ENCODE data around the gene LYZL2.
"Not testable (repeated sequence)": the region's sequence is repeated elsewhere in the genome, so short reads cannot be mapped to it uniquely, and the experiment has no call there.

The LYZL2 gene

DNA sequence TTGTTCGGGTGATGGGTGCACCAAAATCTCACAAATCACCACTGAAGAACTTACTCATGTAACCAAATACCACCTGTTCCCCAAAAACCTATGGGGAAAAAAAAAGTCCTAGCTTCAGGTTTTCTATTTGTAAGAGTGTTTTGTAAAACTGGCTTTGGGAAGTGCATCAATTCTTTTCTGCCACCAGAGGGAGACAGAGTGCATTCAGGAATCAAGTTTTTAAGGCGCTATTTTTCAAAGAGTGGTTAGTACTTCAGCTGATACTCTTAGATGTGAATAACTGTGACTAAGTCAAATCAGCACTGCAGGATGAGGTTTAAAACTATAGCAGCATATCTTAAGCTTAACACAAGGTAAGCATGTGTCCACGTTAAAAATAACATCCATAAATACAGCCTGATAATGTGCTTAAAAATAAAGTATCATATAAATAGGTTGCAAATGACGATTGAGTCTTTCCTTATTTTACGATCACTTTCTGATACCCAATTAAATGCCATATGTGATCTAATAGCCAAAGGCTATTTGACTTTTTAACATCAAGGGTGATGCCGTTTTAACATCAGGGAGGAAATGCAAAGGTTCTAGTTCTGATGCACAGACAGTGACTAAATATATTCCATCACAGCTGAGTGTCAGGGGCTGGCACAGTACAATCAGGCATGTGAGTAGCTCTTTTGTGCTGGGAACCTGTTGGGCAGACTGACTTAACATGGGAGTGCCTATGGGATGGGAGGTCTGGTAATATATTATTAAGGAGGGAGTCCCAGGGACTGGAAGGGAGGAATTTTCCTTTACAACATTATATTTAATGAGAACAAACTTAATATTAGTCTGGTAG is 10.6 kb upstream of the LYZL2 start:
- DNase-seq (ENCODE audit: low read depth, low spot score), result peak; percentile 12

DNA sequence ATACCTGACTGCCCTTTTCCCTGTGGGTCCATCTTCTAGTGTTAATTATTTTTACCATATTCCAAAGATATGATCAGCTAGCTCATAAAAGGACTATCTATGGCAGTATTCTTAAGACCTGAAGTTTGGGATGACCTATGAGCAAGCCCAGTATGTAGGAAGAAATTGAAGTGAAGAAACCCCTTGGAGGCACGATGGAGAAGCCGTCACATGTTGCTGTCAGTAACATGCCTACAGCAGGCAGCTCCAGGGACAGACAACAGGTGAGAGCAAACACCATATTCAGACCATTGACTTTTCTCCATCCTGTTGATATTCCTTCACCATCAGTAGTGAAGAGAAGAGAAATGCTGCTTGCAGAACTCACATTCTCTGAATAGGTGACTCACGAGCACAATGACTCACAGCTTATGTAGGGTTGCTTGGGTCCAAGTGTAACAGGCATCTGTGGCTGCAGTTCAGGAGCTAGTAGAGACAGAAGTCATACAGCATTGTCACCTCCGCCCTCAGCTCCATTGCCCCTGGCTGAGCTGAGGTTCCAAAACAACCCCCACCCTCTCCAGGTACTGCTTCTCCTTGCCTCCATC is 8.4 kb upstream of the LYZL2 start:
- DNase-seq (ENCODE audit: low read depth, low spot score), result peak; percentile 24

GRCh38 chr10:30631188-30631587 is 1.6 kb upstream of the LYZL2 start:
- DNase-seq (ENCODE audit: low read depth, low spot score), result no peak

GRCh38 chr10:30630571-30630970 is 1.0 kb upstream of the LYZL2 start:
- no peak for DNase-seq (ENCODE audit: low read depth, low spot score)

- DNase-seq (ENCODE audit: low read depth, low spot score), result not testable (repeated sequence)
Measured at GRCh38 chr10:30628576-30628975, 977 bp downstream of the LYZL2 start.

DNA sequence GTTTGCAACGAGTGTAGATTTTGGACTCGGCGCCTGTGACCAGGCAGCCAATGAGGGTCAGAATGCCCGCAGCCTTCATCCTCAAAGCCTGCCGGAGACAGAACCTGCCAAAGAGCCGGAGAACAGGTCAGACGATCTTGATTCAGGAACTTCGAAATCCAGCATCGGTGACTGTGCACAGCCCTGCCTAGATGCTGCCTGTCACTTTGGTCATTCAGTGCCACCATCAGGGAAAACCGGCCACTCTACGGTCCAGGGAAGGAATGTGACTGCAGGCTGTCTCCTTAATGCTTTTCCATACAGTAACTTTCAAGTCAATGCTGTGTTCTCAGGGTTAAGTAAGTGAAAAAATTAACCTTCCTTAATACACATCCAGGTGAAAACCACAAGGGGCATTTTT is 2.7 kb downstream of the LYZL2 start:
- DNase-seq (ENCODE audit: low read depth, low spot score), result not testable (repeated sequence)

GRCh38 chr10:30626196-30626595 is 3.4 kb downstream of the LYZL2 start:
- DNase-seq (ENCODE audit: low read depth, low spot score), result not testable (repeated sequence)

- DNase-seq (ENCODE audit: low read depth, low spot score), result no peak
Measured at GRCh38 chr10:30625080-30625479, 4.5 kb downstream of the LYZL2 start.

GRCh38 chr10:30619966-30620365 is 9.6 kb downstream of the LYZL2 start:
- no peak for DNase-seq (ENCODE audit: low read depth, low spot score)

GRCh38 chr10:30617070-30617469 is 12.5 kb downstream of the LYZL2 start:
- no peak for DNase-seq (ENCODE audit: low read depth, low spot score)

DNA sequence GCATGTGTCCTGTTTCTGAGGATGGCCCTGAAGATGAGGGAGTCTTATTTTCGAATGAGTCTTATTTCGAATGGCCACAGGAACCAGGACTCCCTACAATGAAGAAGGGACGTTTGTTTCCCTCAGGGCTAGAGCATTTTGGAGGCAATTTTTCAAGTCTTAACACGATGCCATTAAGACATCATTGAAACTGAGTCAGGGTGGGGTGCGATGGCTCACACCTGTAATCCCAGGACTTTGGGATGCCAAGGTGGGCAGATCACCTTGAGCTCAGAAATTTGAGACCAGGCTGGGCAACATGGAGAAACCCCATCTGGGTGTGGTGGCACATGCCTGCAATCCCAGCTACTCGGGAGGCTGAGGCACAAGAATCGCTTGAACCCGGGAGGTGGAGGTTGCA is 18.5 kb downstream of the LYZL2 start:
- DNase-seq (ENCODE audit: low read depth, low spot score), result not testable (repeated sequence)

DNA sequence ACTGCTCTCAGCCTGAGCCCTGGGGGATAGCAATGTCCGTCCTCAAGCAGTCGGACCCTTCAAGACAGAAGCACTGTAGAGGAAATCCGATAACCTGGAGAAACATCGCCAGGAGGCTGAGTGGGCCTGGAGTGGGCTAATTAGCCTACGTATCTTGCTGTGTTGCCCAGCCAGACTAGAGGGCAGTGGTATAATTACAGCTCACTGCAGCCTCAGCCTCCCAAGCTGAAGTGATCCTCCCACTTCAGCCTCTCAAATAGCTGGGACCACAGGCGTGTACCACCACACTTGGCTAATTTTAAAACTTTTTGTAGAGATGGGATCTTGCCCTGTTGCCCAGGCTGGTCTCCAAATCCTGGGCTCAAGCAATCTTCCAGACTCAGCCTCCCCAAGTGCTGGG is 21.7 kb downstream of the LYZL2 start:
- no peak for DNase-seq (ENCODE audit: low read depth, low spot score)

- no peak for DNase-seq (ENCODE audit: low read depth, low spot score)
Measured at GRCh38 chr10:30606313-30606712, 23.2 kb downstream of the LYZL2 start.

DNA sequence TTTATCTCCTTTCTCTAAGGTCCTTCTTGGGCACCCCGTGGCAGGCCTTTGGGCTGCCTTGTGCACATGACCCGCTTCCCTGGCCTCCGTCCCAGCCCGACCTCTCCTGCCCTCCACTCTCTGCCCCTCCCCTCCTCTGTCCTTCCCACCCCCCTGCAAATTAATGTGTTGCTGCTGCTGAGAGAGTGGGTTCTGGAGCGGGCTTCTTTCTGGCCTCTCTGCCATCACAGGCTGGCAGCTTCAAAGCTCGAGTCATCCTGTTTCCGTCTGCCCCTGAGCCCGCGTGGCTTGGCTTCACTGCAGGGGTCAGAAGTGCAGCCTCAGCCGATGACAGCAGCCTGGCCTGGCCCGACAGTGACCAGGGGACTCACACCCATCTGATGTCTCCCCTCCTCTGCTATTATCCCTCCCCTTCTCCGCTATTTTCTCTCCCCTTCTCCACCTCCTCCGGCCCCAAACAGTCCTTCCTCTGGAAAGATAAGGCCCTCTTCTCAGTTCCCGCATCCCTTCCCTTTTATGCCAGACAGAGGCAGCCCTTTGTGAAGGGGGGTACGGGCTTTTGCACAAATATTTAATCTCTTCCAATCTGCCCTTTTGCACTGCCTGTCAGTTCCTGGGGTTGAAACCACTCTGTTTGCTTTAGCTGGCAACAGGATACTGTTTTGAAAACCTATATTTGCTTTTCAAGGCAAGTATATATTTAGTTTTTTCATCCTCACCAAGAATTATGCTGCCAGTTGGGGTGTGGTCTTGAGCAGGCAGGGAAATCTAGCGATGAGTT is 24.0 kb downstream of the LYZL2 start:
- not testable (repeated sequence) for DNase-seq (ENCODE audit: low read depth, low spot score)

DNA sequence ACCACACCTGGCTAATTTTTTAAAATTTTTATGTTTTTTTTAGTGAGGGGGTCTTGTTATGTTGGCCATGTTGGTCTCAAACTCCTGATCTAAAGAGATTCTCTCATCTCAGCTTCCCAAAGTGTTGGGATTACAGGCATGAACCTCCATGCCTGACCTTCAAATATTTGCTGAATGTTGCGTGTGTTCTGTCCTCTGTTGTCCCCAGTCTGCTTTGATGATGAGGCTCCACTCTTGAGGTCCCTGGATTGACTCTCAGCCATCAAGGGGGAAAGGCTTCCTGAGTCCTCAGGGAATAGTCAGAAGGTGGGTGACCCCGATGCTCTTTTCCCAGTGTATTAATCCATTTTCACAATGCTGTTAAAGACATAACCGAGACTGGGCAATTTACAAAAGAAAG is 26.0 kb downstream of the LYZL2 start:
- DNase-seq (ENCODE audit: low read depth, low spot score), result no peak

DNA sequence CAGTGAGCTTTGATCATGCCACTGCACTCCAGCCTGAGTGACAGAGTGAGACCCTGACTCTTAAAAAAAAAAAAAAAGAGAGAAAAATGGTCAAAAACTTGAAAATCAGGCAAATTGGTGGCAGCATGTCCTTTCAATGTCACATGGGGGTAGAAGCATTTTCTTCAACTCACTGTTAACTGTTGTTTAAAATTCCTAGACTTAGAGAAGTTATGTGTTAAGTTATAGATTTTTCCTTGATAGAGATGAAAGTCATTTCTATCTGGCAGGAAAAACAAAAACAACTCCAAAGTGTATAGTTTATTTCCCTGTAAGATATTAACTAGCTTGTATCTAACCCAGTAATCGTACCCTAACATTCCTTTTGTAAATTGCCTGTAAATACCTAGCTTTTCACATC is 26.8 kb downstream of the LYZL2 start:
- DNase-seq (ENCODE audit: low read depth, low spot score), result no peak

DNA sequence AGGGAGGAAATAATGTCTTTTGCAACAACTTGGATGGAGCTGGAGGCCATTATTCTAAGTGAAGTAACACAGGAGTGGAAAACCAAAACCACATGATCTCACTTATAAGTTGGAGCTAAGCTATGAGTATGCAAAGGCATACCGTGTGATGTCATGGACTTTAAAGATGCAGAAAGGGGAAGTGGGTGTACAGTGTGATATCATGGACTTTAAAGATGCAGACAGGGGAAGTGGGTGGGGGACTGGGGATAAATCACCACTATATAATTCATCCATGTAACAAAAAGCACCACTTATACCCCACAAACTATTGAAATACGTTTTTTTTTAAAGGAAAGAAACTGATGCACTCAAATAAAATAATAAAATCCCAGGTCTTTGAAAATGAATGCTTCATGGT is 29.5 kb downstream of the LYZL2 start:
- DNase-seq (ENCODE audit: low read depth, low spot score), result no peak

DNA sequence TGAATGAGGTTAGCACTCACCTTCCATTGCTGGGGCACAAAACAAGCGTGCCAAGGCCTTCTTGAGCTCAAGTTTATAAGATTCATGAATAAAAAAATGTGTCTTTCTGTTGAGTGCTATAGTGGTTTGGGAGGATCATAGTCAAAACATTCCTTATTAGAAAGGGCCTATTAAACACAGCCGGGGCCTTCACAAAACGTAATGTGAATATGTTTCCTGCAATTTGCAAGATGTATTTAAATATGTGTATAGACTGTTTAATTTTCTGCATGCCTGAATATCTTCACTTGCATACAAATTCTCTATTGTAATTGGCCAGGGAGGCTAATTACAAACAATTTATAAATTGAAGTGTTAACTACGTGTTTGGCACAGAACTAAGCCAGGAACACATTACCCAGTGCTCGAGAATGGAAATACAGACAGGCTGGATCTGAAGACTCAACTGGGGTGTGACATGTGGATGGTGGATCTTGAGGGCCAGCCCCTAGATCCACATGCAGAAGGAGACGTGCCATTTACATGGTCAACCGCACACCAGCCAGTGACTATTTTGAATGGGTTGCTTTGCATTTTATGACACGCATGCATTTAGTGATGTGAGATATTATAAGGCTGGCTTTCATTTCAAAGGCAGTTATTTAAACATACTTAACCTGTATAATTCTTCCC is 31.3 kb downstream of the LYZL2 start:
- no peak for DNase-seq (ENCODE audit: low read depth, low spot score)

DNA sequence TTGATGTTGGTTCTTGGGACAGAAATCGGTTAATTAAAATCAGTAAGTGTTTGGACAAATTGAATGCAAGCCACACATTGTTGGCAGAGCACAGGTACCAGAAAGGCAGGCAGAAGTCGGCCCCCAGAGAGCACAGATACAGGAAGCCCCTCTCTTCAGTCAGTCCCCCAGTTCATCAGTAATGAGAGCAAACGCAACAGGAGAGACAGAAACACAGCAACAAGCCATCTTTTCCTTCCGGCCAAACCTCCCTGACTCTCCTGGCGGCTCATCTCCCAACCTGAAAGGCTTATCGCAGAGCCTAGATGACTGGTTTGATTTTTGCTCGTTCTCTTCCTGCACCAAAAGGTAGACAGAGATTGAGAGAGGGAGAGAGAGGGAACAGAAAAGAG is 32.1 kb downstream of the LYZL2 start:
- not testable (repeated sequence) for DNase-seq (ENCODE audit: low read depth, low spot score)

DNA sequence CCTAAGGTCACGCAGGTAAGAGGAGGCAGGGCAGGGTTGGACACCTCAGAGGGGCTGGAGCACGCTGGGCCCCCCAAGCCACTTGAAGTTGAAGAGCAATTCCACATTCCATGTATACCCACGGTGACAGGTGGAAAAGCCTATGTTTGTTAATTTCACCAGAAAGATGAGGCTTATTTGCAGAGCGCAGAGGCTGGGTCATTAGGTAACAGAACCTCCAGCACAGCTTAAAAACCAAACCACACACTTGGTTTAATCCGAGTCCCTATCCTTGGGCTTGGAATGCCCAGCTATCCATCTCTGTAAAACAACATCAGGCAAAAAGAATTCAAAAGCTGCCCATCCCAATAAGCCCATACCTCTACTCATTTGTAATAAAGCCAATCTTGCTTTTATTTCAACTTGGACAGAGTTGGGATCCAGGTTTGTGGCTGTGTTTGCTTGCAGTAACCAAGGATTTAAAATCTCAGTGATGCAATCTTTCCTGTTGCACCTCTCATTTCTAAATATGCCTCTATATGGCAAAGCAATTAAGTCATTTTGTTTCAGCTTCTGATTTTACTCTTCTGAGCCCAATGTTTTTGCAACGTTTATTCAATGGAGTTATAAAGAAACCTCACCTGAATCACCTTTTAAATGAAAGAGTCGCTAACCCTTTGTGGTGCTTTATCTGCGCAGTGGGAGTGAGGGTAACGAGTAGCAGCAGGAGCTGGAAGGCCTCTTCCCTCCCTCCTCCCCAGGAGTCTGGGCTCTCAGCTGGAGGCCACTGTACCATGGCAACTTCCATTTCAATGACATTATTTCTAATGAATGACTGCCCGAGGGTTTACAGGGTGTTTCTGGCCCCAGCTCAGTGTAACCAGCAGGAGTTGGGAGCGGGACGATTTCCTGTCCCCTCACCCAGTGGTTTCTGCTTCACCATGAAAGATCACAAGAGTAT is 32.8 kb downstream of the LYZL2 start:
- not testable (repeated sequence) for DNase-seq (ENCODE audit: low read depth, low spot score)

DNA sequence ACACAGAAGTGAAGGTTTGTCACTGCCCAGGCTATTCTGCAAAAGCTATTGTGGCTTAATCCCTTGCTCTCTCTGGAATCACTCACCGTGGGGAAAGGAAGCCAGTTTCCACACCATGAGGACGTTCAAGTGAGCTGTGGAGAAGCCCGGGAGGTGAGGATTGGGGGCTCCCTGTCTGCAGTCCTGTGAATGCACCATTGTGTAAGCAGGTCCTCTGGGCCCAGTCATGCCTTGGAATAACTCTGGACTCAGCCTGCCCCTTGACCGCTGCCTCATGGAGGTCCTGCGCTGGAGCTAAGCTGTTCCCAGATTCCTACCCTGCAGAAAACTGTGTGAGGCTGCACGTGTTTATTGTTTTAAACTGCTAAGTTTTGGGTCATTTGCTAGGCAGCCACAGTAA is 33.5 kb downstream of the LYZL2 start:
- DNase-seq (ENCODE audit: low read depth, low spot score), result no peak
